ENCODE data around the gene TENM3.

The TENM3 gene

GRCh38 chr4:182724414-182724813 lies 481.2 kb downstream of the TENM3 start (continued):
- 0 out of 2 replicates have a peak, but pooled peaks have one; percentile 64 for TF ChIP-seq PRDM4 (tag by site-specific recombination; IDR thresholded peaks at IDR 0.05)
- TF ChIP-seq ZNF280D (tag by site-specific recombination; IDR thresholded peaks at IDR 0.05): no peak
- peak; percentile 53; the same call in 1 of the 2 replicates for TF ChIP-seq ZNF488 (tag by site-specific recombination; IDR thresholded peaks at IDR 0.05)
- TF ChIP-seq ZNF843 (tag by site-specific recombination; IDR thresholded peaks at IDR 0.05): peak; percentile 98
- TF ChIP-seq ZNF423 (tag by site-specific recombination; IDR thresholded peaks at IDR 0.05): 0 out of 2 replicates have a peak, but pooled peaks have one; percentile 16
- TF ChIP-seq ZNF549 (tag by site-specific recombination; IDR thresholded peaks at IDR 0.05): no peak
- 0 out of 2 replicates have a peak, but pooled peaks have one; percentile 35 for TF ChIP-seq ATF2 (tag by site-specific recombination; IDR thresholded peaks at IDR 0.05; ENCODE audit: low read depth)
- TF ChIP-seq ZNF596 (tag by site-specific recombination; IDR thresholded peaks at IDR 0.05): no peak; the same call in 1 of the 2 replicates
- no peak for TF ChIP-seq ZNF585B (tag by site-specific recombination; IDR thresholded peaks at IDR 0.05)
- no peak for TF ChIP-seq ZFP41 (tag by site-specific recombination; IDR thresholded peaks at IDR 0.05; ENCODE audit: borderline replicate concordance)
- no peak for TF ChIP-seq ZNF350 (tag by site-specific recombination; IDR thresholded peaks at IDR 0.05)
- TF ChIP-seq IKZF3 (tag by site-specific recombination; IDR thresholded peaks at IDR 0.05): peak; percentile 94
- TF ChIP-seq ZNF473 (tag by site-specific recombination; IDR thresholded peaks at IDR 0.05): no peak
- peak; percentile 83 for TF ChIP-seq ZIC2 (tag by site-specific recombination; IDR thresholded peaks at IDR 0.05)
- peak; percentile 78 for TF ChIP-seq ZNF18 (tag by site-specific recombination; IDR thresholded peaks at IDR 0.05)
- peak; percentile 38; the same call in 1 of the 2 replicates for TF ChIP-seq ZNF664 (tag by site-specific recombination; IDR thresholded peaks at IDR 0.05)
- peak; percentile 79 for TF ChIP-seq GFI1B (tag by site-specific recombination; IDR thresholded peaks at IDR 0.05)
- no peak for TF ChIP-seq ZNF140 (tag by site-specific recombination; IDR thresholded peaks at IDR 0.05)
- TF ChIP-seq, protein P1, sequence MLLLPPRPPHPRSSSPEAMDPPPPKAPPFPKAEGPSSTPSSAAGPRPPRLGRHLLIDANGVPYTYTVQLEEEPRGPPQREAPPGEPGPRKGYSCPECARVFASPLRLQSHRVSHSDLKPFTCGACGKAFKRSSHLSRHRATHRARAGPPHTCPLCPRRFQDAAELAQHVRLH (tag by site-specific recombination; IDR thresholded peaks at IDR 0.05): peak; percentile 81
- no peak for TF ChIP-seq HOXA7 (CRISPR knock-in tag; IDR thresholded peaks at IDR 0.05; ENCODE audit: borderline replicate concordance)
- TF ChIP-seq SCRT1 (tag by site-specific recombination; IDR thresholded peaks at IDR 0.05; ENCODE audit: borderline replicate concordance): peak; percentile 49; the same call in 1 of the 2 replicates
- TF ChIP-seq ZEB2 (tag by site-specific recombination; IDR thresholded peaks at IDR 0.05): 0 out of 2 replicates have a peak, but pooled peaks have one; percentile 13
- TF ChIP-seq ZNF837 (tag by site-specific recombination; IDR thresholded peaks at IDR 0.05): no peak
- TF ChIP-seq HOXD13 (CRISPR knock-in tag; IDR thresholded peaks at IDR 0.05; ENCODE audit: borderline replicate concordance): peak; percentile 54; the same call in 1 of the 2 replicates
- TF ChIP-seq ZNF354C (tag by site-specific recombination; IDR thresholded peaks at IDR 0.05; ENCODE audit: borderline replicate concordance, low read depth): no peak
- TF ChIP-seq ZBTB8A (tag by site-specific recombination; IDR thresholded peaks at IDR 0.05): peak; percentile 68
- no peak for TF ChIP-seq ZNF292 (tag by site-specific recombination; IDR thresholded peaks at IDR 0.05; ENCODE audit: borderline replicate concordance, low read depth)
